NOMO-1 (cell line): ENCODE data around the gene KRT17.
"Not testable (repeated sequence)": the region's sequence is repeated elsewhere in the genome, so short reads cannot be mapped to it uniquely, and the experiment has no call there.

ENCODE experiments used
- DNase-seq, 2 experiments: peaks; one replicate each; lab custom pipeline; 2025; ENCODE audit not compliant: unreplicated experiment in 2 of 2; lab: John Stamatoyannopoulos, UW

The KRT17 gene

DNA sequence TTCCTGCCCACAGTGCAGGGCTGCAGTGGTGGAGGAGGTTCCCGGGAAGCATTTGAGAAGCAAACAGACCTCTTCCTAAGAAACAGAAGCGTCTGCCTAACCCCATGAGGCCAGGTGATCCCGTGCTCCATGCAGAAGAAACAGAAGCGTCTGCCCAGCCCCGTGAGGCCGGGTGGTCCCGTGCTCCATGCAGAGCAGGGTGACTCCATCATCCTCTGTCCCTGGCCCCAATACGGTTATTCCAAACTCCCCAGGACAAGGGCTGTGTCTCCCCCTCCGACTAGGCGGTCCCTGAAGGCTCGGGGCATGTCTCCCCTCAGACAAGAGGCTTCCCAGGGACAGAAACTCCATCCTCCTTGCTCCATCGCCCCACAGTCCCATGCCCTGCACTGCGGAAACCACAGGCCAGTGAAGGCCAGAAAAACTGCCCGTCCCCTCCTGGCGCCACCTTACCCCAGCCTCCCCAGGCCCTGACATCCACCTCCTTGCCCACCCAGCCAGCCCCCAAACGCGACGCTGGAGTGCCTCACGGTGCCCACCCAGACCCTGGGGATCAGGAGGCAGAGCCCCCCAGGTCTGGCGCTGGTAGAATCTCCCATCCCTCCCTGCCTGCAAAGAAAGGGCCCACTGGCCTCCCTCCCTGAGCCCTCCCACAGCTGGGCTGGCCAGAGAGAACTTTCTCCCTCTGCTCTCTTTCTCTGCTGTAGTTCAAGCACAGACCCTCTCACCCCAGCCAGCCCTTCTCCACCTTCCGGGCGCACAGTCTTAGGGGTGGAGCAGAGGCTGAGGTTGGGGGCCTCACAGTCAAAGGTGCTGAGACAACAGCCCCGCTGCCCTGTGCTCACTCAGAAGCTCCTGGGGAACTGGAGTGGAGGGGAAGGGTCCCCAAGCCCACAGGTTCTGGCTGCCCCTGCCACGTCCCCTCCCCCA lies 30.6 kb upstream of the KRT17 start:
- DNase-seq: no peak

DNA sequence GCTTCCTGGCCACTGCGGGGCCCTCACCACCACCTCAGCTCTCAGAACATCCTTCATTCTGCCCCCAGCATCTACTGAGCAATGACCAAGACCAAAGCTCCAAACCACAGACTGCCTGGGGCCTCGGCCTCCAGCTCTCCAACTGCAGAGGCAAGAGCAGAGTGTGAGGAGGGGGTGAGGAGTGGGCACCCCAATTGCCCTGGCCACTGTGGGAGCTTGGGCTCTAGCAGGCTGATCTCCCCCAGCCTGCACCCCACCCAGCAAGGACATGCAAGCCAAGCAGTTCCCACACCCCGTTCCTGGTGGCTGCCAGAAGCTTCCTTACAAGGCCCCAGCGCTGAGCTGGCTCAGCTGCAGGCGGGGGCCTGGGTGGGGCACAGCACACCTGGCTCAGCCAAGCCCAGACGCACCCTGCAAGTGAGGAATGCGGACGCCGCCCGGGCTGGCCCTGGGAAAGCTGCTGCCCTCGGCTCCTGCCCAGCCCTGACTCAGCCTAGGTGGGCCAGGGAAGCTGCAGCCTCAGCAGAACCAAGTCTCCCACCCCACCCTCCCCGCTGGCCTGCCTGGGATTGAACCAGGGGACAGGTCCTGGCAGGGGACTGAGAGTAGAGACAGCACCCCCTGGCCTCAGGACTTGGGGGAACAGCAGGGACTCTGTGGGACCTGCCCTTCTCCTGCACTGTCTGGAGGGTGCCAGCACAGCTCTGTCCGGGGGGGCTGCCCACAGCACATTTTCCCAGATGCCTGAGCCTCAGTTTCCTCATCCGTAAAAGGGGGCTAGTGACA lies 29.7 kb upstream of the KRT17 start:
- no peak for DNase-seq

DNA sequence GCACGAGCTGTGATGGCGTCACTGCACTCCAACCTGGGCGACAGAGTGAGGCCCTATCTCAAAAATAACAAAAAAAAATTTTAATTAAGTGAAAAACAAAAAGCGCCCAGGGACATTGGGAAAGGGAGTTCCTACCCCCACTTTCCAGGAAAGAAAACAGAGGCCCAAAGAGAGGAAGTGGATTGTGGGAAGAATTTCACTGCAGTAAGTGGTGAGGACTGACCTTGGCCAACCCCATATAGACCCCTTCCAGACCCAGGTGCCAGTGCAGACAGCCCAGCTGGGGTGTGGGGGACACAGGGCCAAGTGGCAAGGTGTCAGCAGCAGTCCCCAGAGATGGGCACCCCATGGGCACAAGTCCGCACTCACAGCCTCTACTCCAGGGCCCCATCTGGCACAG lies 29.0 kb upstream of the KRT17 start:
- DNase-seq: no peak

DNA sequence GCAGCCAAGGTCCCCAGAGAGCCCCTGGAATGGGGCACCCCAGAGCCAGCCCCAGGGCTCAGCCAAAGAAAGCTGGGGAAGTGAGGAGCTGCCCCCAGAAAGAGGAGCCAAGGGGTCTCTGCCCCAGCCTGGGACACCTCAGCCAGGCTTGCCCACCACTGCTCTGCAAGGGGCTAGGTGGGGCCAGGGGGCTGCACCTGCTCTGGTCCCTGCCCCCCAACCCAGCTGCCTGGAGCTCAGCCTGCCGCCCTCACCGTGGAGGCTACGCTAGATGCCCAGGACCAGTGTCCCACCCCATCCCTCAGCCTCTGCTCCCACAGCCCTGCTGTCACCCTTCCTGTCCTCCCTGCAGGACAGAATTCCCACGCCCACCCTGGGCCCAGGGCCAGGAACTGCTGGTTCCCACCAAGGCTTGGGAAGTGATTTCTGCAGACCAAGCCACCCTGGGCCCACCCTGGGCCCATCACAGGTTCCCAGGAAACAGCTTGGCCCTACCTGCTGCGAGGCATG lies 28.1 kb upstream of the KRT17 start:
- no peak for DNase-seq

DNA sequence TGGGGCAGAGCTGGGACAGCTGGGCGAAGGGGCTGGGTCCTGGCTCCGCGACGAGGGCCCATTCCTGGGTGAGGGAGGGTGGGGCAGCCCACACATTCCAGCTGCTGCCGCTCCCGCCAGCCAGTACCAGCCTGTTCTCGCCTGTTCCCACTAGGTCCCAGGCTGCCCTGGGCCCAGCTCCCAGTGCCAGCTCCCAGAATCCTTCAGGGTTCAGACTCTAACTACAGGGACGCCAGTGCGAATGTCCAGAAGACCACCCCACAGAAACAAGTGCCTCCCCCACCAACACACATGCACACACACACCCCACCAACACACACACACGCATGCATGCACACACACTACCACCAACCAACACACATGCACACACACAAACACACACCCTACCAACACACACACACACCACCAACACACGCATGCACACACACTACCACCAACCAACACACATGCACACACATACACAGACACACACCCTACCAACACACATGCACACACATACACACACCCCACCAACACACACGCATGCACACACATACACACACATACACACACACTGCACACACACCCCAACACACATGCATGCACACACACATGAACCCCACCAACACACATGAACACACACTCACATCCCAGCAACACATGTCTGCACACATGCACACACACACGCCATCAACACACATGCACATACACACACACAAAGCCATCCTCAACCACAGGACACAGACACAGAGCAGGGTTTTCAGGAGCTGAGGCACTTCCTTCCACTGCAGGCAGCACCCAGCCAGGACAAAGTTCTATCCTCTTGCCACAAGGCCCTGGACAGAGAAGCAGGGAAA lies 27.5 kb upstream of the KRT17 start:
- no peak for DNase-seq

DNA sequence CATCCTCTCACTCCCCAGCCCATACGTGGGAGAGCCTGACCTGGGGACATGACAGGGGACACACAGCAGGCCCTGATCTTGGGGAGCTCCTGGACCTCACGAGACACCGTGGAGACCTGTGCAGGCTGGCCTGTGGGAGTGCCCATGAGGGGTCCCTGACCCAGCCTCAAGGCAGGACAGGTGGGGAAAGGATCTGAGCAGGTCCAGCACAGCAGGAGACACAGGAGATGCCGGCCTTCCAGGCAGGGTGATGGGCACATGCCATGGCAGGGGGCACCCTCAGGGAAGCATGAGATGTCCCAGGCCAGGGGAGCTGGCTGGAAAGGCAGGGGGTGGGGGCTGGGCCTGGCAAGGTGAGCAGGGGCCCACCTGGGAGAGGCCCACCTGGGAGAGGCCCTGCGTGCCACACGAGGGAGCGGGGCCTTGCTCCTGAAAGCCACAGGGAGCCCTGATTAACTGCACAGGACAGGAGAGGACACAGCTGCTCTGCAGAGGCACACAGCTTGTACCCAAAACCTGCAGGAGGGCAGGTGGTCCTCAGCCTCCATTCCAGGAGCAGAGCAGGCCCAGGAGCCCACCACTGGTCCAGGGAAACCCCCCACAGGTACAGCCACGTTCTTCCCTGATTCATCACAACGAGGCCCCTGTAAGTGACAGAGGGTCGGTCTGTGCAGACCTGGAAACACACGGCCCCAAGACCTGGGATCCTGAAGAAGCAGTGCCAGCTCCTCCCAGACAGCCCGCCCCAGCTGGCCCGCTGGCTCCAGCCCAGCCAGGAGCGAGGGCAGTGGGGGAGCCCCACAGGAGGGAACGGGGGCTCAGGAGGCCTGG lies 26.6 kb upstream of the KRT17 start:
- no peak for DNase-seq

DNA sequence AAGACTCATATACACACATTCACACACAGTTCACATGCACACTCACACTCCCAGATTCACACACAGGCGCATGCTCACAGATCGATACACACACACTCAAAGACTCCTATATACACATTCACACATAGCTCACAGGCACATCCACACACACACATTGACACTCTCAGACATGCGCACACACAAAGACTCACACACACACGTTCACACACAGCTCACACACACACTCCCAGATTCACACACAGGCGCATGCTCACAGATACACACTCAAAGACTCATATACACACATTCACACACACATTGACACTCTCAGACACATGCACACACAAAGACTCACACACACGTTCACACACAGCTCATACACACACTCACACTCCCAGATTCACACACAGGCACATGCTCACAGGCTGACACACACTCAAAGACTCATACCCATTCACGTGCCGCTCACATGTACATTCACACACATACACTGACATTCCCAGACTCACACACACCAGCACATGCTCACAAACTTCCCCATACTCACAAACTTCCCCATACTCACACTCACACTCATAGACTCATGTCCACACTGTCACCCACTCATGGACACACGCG lies 25.6 kb upstream of the KRT17 start:
- no peak for DNase-seq

DNA sequence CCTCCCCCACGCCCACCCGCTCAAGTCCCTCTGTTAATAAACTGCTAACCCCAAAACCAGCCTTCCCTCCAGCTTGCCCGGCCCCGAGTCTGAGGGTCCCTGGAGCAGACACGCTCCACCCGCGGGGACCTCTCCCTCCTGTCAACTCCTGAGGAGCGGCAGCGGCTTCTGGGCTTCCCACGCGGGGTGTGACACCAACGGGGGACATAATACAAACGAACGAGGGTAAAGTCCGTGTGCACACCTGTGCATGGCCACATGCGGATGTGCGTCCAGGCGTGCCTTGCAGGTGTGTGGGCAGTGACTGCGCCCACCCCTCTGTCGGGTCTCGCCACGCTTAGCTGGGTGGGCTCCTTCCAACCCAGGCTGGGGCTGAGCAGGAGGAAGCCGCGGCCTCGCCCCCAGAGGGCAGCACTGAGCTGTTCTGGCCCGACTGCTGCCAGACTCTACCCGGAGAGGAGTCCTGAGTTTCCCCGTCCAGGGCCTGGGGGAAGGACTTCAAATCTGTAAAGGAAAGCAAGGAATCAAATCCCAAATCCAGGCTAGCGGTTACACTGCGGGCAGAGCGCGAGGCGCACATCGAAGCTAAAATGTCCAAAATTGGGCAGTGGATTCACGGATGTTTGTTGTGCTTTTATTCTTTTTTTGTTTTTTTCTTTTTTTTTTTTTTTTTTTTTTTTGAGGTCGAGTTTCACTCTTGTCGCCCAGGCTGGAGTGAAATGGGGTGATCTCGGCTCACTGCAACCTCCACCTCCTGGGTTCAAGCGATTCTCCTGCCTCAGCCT lies 24.2 kb upstream of the KRT17 start:
- peak; percentile 66 for DNase-seq

DNA sequence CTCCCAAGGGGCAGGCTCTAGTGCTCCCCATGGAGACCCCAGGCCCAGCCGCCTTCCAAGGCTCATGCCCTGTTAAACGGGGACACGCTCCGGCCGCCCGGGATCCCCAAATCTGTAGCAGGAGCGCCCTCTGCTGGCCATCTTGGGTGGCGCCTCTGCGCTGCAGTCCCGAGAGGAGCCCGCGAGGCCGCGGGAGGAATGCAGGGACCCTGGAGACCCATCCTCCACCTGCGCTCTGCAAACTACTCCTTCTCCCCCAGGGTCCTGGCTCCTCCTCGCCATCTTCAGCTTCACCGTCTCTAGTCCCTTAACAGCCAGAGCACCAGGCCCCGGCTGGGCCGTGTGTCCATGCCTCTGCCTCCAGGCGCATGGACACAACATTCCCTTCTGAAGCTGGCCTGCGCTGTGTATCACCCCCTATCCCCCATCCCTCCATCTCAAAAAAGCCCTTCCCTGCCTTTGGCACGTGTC lies 23.6 kb upstream of the KRT17 start:
- DNase-seq: peak; percentile 54 to 55

DNA sequence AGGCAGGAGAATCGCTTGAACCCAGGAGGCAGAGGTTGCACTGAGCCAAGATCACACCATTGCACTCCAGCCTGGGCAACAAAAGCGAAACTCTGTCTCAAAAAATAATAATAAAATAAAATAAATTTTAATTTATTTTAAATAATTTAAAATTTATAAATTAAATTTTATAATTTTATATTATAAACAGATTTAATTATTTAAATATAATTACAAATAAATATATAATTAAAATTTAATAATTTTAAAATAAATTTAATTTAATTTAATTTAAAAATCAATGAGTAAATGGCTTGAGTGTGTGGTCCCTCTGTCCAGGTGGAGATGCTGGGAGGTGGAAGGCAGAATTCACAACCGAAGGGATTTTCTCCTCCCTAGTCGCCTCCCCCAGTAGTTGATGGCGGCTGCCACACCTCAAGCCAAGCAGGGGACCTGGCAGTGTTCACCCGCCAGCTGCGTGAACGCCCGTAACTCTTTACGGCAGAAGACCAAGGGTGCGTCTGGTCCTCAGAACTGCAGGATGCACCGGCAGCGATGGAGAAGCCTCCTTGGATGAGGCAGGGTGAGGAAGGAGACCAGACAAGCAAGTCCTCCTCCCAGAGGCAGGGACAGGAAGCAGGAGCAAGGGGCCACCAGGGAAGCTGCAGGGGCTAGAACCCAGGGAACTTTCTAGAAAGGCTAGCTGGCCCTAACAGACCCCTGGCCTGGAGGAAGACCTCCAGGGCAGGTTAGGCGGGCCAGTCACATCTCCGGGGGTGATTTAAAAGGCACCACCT lies 22.9 kb upstream of the KRT17 start:
- DNase-seq: no peak

DNA sequence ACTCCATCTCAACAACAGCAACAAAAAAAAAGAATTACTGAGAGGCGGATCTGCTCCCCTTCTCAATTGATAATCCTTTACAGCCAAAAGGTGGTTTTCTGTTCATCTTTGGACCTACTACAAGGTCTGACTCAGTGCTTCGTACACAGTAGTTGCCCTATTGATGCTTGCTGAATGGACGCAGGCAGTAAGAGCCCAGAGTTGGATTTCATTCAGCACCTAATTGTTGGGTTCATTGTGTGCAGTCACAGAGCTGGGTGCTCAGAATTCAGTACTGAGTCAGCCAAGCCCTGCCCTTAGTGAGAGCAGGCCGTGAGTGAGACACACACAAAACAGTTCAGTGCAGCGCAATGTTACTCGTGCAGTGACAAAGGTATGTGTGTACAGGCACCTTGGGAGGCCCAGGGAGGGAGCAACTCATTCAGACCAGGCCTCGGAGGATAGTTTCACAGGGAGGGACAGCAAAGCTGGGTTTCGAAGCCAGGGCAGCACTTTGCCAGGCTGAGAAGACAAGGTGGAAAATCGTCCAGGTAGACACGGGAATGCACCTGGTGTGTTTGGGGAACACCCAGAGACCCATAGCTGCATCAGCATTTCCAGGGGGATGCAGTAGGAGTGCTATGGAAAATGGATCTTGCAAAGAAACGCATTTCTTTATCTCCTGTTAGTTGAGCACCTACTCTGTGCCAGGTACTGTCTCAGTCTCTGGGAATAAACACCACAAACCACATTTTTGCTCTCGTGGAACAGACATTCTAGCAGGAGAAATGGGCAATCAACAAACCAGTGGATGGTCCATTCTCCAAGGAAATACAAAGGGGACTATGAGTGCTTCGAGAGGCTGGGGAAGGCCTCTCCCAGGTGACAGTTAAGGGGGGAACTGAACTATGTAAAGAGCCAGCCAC lies 18.1 kb upstream of the KRT17 start:
- DNase-seq: no peak

DNA sequence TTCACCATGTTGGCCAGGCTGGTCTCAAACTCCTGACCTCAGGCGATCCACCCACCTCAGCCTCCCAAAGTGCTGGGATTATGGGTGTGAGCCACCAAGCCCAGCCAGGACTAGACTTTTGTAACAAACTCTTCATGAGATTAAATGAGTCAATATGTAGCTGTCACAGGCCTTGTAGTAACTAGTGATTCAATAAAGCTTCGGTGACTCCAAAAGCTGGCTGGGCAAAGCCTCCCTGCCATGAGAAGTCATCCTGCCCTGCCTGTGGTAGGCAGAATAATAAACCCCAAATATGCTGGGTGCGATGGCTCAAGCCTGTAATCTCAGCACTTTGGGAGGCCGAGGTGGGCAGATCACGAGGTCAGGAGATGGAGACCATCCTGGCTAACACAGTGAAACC lies 16.2 kb upstream of the KRT17 start:
- not testable (repeated sequence) for DNase-seq

DNA sequence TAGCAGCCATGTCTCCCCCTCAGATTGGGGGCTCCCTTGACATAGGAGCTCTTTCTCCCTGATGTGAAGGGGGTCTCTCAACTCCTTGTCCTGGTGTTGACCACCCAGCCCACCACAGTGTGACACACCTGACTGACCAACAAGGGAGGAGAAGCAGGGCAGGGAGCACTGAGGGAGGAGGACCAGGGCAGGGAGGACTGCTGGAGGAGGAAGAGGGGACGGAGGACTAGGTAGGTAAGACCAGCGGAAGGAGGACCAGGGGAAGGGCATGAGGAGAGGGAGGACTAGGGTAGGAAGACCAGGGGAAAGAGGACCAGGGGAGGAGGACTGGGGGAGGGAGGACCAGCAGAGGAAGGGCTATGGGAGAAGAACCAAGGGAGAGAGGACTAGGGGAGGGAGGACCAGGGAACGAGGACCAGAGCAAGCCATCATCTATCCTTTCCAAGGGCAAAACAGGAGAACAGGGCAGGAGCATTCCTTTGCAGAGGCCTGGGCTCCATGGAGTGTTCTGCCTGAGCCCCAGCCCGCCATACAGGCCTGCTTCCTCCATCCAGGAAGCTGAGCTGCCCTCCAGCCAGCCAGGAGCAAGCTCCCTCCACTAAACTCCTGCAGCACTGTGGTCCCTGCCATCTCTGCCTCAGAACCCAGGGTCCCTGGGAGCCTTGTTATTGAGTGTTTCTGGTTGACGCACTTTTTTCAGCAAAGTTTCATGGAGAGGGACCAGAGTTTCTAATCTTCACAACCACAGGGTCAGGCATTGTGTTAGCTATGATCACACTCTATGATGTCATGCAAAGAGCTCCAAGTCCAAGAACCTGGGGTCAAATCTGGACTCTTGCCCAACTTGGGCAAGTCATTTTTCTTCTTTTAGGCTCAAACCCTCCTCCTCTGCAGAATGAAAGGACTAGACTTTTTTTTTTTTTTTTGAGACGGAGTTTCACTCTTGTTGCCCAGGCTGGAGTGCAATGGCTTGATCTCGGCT lies 15.4 kb upstream of the KRT17 start:
- no peak for DNase-seq

DNA sequence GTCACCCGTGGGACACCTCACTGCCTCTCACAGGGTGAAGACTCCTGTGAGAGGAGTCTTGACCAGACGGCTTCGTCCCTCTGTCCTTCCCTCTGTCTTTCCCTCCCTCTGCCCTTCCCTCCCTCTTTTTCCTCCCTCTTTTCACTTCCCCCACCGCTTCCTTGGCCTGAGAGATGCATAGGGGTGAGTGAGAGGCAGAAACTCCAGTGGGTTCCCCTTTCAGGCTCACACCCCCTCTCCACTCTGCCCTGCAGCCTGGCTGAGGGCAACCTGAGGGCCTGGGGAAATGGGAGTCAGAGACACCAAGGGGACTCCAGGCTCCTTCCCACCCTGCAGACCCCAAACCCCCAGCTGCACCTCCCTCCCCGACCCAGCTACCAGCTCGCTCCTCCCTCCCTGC lies 14.6 kb upstream of the KRT17 start:
- no peak for DNase-seq

DNA sequence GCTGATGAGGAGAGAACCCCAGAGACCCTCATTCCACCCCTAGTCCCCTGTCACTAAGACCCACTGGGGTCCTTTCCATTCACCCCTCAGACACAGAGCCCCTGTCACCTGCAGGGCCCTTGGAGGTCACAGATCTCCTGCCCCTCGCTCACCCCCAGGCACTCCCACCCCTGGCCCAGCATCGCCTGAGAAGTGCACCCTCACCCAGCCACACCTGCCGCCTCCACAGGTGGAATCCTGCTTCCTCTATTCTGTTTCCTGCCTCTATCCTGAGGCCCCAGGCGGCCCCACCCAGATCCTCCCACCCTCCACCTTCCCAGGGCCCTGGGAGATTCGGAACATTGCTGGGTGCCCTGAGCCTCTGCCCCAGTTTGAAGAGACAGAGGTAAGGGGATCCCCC lies 13.8 kb upstream of the KRT17 start:
- no peak for DNase-seq

DNA sequence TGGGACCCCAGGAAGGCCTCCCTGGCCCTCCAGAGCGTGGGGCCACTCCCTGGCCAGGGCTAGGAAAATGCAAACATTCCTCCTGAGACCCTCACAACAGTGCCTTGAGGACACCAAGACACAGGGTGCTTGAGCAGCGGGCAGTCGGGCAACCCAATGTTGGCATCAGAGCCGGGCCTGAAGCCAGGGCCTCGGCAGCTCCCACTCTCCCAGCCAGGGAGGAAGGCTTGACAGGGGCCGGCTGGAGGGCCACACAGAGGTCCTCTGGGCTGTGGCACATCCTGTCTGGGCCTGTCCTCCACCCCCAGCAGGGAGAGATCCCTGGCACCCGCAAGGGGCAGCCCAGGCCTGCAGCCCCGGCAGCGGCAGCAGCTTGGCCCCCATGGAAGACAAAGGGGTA lies 12.3 kb upstream of the KRT17 start:
- no peak for DNase-seq
